Skin epidermis (tissue), 12 donors: ENCODE measurements around the gene ACTN3.
"Not testable (repeated sequence)": the region's sequence is repeated elsewhere in the genome, so short reads cannot be mapped to it uniquely, and the experiment has no call there.

Experiments
- H3K27ac ChIP-seq, 21 experiments: fragments of 200-600 bp; sonication (generic) in 11 of 21; one replicate each; pipeline ENCODE4 v1.5.0; 2020; ENCODE audit warnings: mild to moderate bottlenecking in 3 of 21, inconsistent platforms in 2 of 21, moderate library complexity in 2 of 21
- H3K4me3 ChIP-seq, 7 experiments: fragments of 200-600 bp; sonication (generic) in 2 of 7; one replicate each; pipeline ENCODE4 v1.5.0; 2020; ENCODE audit warnings: inconsistent platforms in 2 of 7, mild to moderate bottlenecking in 2 of 7, moderate library complexity in 1 of 7

ACTN3 gene

GRCh38 chr11:66562275-66562674, 15.6 kb downstream of the ACTN3 start:
- Histone ChIP-seq H3K27ac (no peak overlapping the region), H3K4me3 (no peak overlapping the region)

- Histone ChIP-seq H3K27ac (no peak overlapping the region), H3K4me3 (no peak overlapping the region)
These were observed 16.3 kb downstream of the ACTN3 start for GRCh38 chr11:66562907-66563583.

GRCh38 chr11:66563832-66564231, 17.1 kb downstream of the ACTN3 start:
- no peak overlapping the region for H3K27ac ChIP-seq
- H3K4me3 ChIP-seq = no peak overlapping the region

GRCh38 chr11:66564538-66564937, 17.8 kb downstream of the ACTN3 start:
- H3K4me3 ChIP-seq = no peak overlapping the region
- H3K27ac ChIP-seq = no peak overlapping the region

GRCh38 chr11:66564984-66565383, 18.3 kb downstream of the ACTN3 start:
- H3K4me3 ChIP-seq = no peak overlapping the region
- H3K27ac ChIP-seq = no peak overlapping the region

- Histone ChIP-seq H3K4me3 (no peak overlapping the region), H3K27ac (no peak overlapping the region)
These were observed 19.5 kb downstream of the ACTN3 start for GRCh38 chr11:66566221-66566620.

- Histone ChIP-seq H3K4me3 (peak overlapping the region; percentile 44 to 69 (median 58)), H3K27ac (peak overlapping the region in 10 of 21 experiments; percentile 1 to 78 (median 42))
These were observed 21.1 kb downstream of the ACTN3 start for GRCh38 chr11:66567787-66568123.

GRCh38 chr11:66568124-66568916, 21.6 kb downstream of the ACTN3 start, which contains the start of gene CTSF:
TSS of gene CTSF (minus strand) at chr11:66568606. CDS start at chr11:66568486, 120 bp downstream.
- peak within 1 kb of the TSS; percentile 44 to 69 (median 58) for H3K4me3 ChIP-seq
- peak within 1 kb of the TSS in 14 of 21 experiments; percentile 1 to 78 (median 42) for H3K27ac ChIP-seq

GRCh38 chr11:66569076-66569475, 22.4 kb downstream of the ACTN3 start:
- Histone ChIP-seq H3K4me3 (no peak overlapping the region), H3K27ac (no peak overlapping the region)

GRCh38 chr11:66570079-66570849, 23.6 kb downstream of the ACTN3 start:
- H3K4me3 ChIP-seq = no peak overlapping the region
- no peak overlapping the region for H3K27ac ChIP-seq

GRCh38 chr11:66570850-66571180, 24.1 kb downstream of the ACTN3 start:
- no peak overlapping the region for H3K27ac ChIP-seq

GRCh38 chr11:66579017-66579606, 32.4 kb downstream of the ACTN3 start:
- Histone ChIP-seq H3K27ac (no peak overlapping the region), H3K4me3 (no peak overlapping the region)

More at GRCh38 chr11:66570850-66571180, 24.1 kb downstream of the ACTN3 start:
- no peak overlapping the region for H3K4me3 ChIP-seq

GRCh38 chr11:66580803-66581202, 34.1 kb downstream of the ACTN3 start:
- H3K4me3 ChIP-seq = no peak overlapping the region
- no peak overlapping the region for H3K27ac ChIP-seq

- H3K27ac ChIP-seq = no peak overlapping the region
- no peak overlapping the region for H3K4me3 ChIP-seq
These were observed 34.6 kb downstream of the ACTN3 start for GRCh38 chr11:66581261-66581660.

- not testable (repeated sequence) for H3K27ac ChIP-seq
These were observed 36.0 kb downstream of the ACTN3 start for GRCh38 chr11:66582565-66583147.

GRCh38 chr11:66585447-66585846, 38.7 kb downstream of the ACTN3 start:
- not testable (repeated sequence) for H3K4me3 ChIP-seq, H3K27ac ChIP-seq

More at GRCh38 chr11:66582565-66583147, 36.0 kb downstream of the ACTN3 start:
- H3K4me3 ChIP-seq = not testable (repeated sequence)

GRCh38 chr11:66586136-66586535, 39.4 kb downstream of the ACTN3 start:
- Histone ChIP-seq H3K4me3 (no peak overlapping the region), H3K27ac (no peak overlapping the region)

GRCh38 chr11:66589315-66589714, 42.6 kb downstream of the ACTN3 start:
- not testable (repeated sequence) for H3K27ac ChIP-seq, H3K4me3 ChIP-seq

GRCh38 chr11:66589996-66590675, 43.4 kb downstream of the ACTN3 start:
- Histone ChIP-seq H3K4me3 (no peak overlapping the region), H3K27ac (no peak overlapping the region)
